PC-9 (cell line): Measurements from ENCODE around the gene UCP3. TPM values are rescaled to one million over a fixed set of nuclear protein-coding genes. Genes with fewer than 3 reads are reported as not detected.

Source experiments
- BruUV-seq: library from RNA; stranded (reverse); fragments of 400-500 nt; replicated peaks from 2 replicates; lab custom pipeline; 2021; lab: Mats Ljungman, UMichigan
- CTCF ChIA-PET: fragments of 300-600 bp; sonication (Branson Sonifier 250); formaldehyde crosslinking; loops from one replicate; lab custom pipeline; 2022; ENCODE audit warnings: antibody characterized with exemption; lab: Charles Lee
- POLR2A ChIA-PET: fragments of 300-600 bp; sonication (Branson Sonifier 250); formaldehyde crosslinking; loops from one replicate; lab custom pipeline; 2022; ENCODE audit warnings: antibody characterized with exemption; ENCODE audit not compliant: unreplicated experiment; lab: Charles Lee
- DNase-seq, 2 experiments: peaks; one replicate each; pipeline versions ENCODE4 v3.0.0 to v3.0.0-alpha.2; 2015 to 2022; ENCODE audit warnings: mixed read lengths in 1 of 2
- H2AFZ ChIP-seq: fragments of 200-600 bp; sonication (generic); 2 replicates; pipeline ENCODE4 v1.8.1; 2017; ENCODE audit warnings: antibody characterized with exemption
- H3F3A ChIP-seq: fragments of 200-600 bp; sonication (generic); 2 replicates; pipeline ENCODE4 v1.8.1; 2017; ENCODE audit warnings: antibody characterized with exemption, mild to moderate bottlenecking, low read depth; ENCODE audit not compliant: insufficient read depth
- H3K27ac ChIP-seq: fragments of 200-600 bp; sonication (generic); 2 replicates; pipeline ENCODE4 v1.6.1; 2016; ENCODE audit warnings: mixed run types
- H3K27me3 ChIP-seq: fragments of 200-600 bp; sonication (generic); 2 replicates; pipeline ENCODE4 v1.6.1; 2016; ENCODE audit warnings: low read depth, mixed run types; ENCODE audit not compliant: insufficient read depth
- H3K36me3 ChIP-seq: fragments of 200-600 bp; sonication (generic); 2 replicates; pipeline ENCODE4 v1.6.1; 2016; ENCODE audit warnings: low read depth, mixed run types
- H3K4me1 ChIP-seq: fragments of 200-600 bp; sonication (generic); replicated peaks from 2 replicates; pipeline ENCODE4 v1.6.1; 2016; ENCODE audit warnings: mixed run types; ENCODE audit not compliant: insufficient read depth
- H3K4me2 ChIP-seq: fragments of 200-600 bp; sonication (generic); 2 replicates; pipeline ENCODE4 v1.6.1; 2017; ENCODE audit warnings: mixed run types
- H3K4me3 ChIP-seq: fragments of 200-600 bp; sonication (generic); 2 replicates; pipeline ENCODE4 v1.6.1; 2016; ENCODE audit warnings: mixed run types
- H3K79me2 ChIP-seq: fragments of 200-600 bp; sonication (generic); 2 replicates; pipeline ENCODE4 v1.6.1; 2017; ENCODE audit warnings: low read depth, mixed run types
- H3K9me2 ChIP-seq: fragments of 200-600 bp; sonication (generic); 2 replicates; pipeline ENCODE4 v1.8.1; 2017; ENCODE audit warnings: mild to moderate bottlenecking; ENCODE audit not compliant: insufficient read depth
- H3K9me3 ChIP-seq: fragments of 200-600 bp; sonication (generic); 2 replicates; pipeline ENCODE4 v1.8.1; 2016; ENCODE audit warnings: low read depth; ENCODE audit not compliant: insufficient read depth
- H4K20me1 ChIP-seq: fragments of 200-600 bp; sonication (generic); 2 replicates; pipeline ENCODE4 v1.8.1; 2017; ENCODE audit not compliant: insufficient read depth
- CTCF ChIP-seq: fragments of 200-600 bp; sonication (generic); conservative IDR thresholded peaks from 2 replicates; pipeline ENCODE4 v1.6.1; 2017; ENCODE audit warnings: mixed run types, antibody characterized with exemption, mild to moderate bottlenecking, moderate library complexity
- EZH2 ChIP-seq: fragments of 200-600 bp; sonication (generic); IDR thresholded peaks from 2 replicates; pipeline ENCODE4 v1.8.0; 2017; ENCODE audit warnings: antibody characterized with exemption, low read depth
- intact Hi-C: fragments of 100-400 bp; cut with micrococcal nuclease; formaldehyde crosslinking; loops from one replicate; pipeline ENCODE4 v1.10.0; 2022; ENCODE audit not compliant: unreplicated experiment
- total RNA-seq: library from RNA; stranded (reverse); gene quantifications from 2 replicates; pipeline ENCODE4 v1.2.3, GENCODE V29; 2021

Gene UCP3
- total RNA-seq, 1 experiment from 2014 or later: 2.0 TPM

GRCh38 chr11:74015919-74016684 lies 7.2 kb upstream of the UCP3 start:
- ChIA-PET CTCF (no interaction called here), POLR2A (no interaction called here)
- H4K20me1 ChIP-seq: no peaks in the 10 kb centered on the region

GRCh38 chr11:74014880-74015279 lies 6.0 kb upstream of the UCP3 start:
- intact Hi-C loops: no loop called here
- Histone ChIP-seq H3K4me2 (no peak overlapping the region), H4K20me1 (no peaks in the 10 kb centered on the region), H3K4me3 (no peak overlapping the region), H3K9me2 (no peaks in the 10 kb centered on the region), H2AFZ (no peak overlapping the region), H3F3A (peaks cover 23% of the 10 kb centered on the region; the same call in 1 of the 2 replicates), H3K9me3 (no peaks in the 10 kb centered on the region), H3K27me3 (no peaks in the 10 kb centered on the region), H3K27ac (no peak overlapping the region), H3K4me1 (peaks cover 25% of the 10 kb centered on the region), H3K36me3 (0 out of 2 replicates have a peak, but pooled peaks cover 15% of the 10 kb centered on the region), H3K79me2 (no peaks in the 10 kb centered on the region)
- no peak for TF ChIP-seq EZH2
- POLR2A ChIA-PET: interaction anchor here (0.5 kb wide), 1 partner anchor 115 kb away, joined by 3 read pairs; no protein-coding TSS in a partner anchor
- DNase-seq: no peak
- CTCF ChIA-PET: interaction anchor here (0.6 kb wide), 1 partner anchor 23 kb away, joined by 7 read pairs; no protein-coding TSS in a partner anchor
- no TSS peak for BruUV-seq

More at GRCh38 chr11:74015919-74016684, 7.2 kb upstream of the UCP3 start:
- Histone ChIP-seq H2AFZ (no peak overlapping the region), H3K79me2 (no peaks in the 10 kb centered on the region), H3K9me2 (no peaks in the 10 kb centered on the region), H3K27me3 (no peaks in the 10 kb centered on the region), H3K9me3 (no peaks in the 10 kb centered on the region), H3K4me3 (no peak overlapping the region), H3K36me3 (0 out of 2 replicates have a peak, but pooled peaks cover 15% of the 10 kb centered on the region), H3K4me1 (peaks cover 31% of the 10 kb centered on the region), H3K4me2 (no peak overlapping the region), H3K27ac (no peak overlapping the region), H3F3A (peaks cover 20% of the 10 kb centered on the region; the same call in 1 of the 2 replicates)
- intact Hi-C loops: no loop called here
- TF ChIP-seq CTCF: no peak
- no peak for TF ChIP-seq EZH2
- BruUV-seq: no TSS peak
- no peak for DNase-seq

GRCh38 chr11:74013141-74013540 lies 4.3 kb upstream of the UCP3 start:
- Histone ChIP-seq H3K4me2 (no peak overlapping the region), H3K4me3 (no peak overlapping the region), H3K36me3 (0 out of 2 replicates have a peak, but pooled peaks cover 15% of the 10 kb centered on the region), H3K9me2 (no peaks in the 10 kb centered on the region), H3F3A (peaks cover 9% of the 10 kb centered on the region; the same call in 1 of the 2 replicates), H3K27ac (no peak overlapping the region), H2AFZ (no peak overlapping the region), H3K9me3 (no peaks in the 10 kb centered on the region), H4K20me1 (no peaks in the 10 kb centered on the region), H3K27me3 (no peaks in the 10 kb centered on the region), H3K79me2 (no peaks in the 10 kb centered on the region), H3K4me1 (peaks cover 8% of the 10 kb centered on the region)
- POLR2A ChIA-PET: interaction anchor here (0.6 kb wide), 1 partner anchor 73 kb away, joined by 6 read pairs; no protein-coding TSS in a partner anchor
- no peak for DNase-seq
- BruUV-seq: no TSS peak
- CTCF ChIA-PET: no interaction called here
- intact Hi-C loops: no loop called here
- TF ChIP-seq EZH2 (no peak), CTCF (no peak)
